Ovary (tissue), 9 donors: ENCODE measurements around the gene TRIOBP. TPM values are rescaled to one million over a fixed set of nuclear protein-coding genes. Genes with fewer than 3 reads are reported as not detected.
"Not testable (repeated sequence)": the region's sequence is repeated elsewhere in the genome, so short reads cannot be mapped to it uniquely, and the experiment has no call there.

Source experiments
- DNase-seq, 5 donors: peaks; one replicate each; pipeline ENCODE4 v3.0.0-alpha.2; 2019 to 2020
- H3K27ac ChIP-seq, 2 donors: fragments of 200-600 bp; one replicate each; pipeline versions ENCODE4 v1.5.1 to v1.8.0; 2019 to 2022
- H3K27me3 ChIP-seq: fragments of 200-600 bp; one replicate; pipeline ENCODE4 v1.8.0; 2022
- H3K36me3 ChIP-seq: fragments of 200-600 bp; sonication (generic); one replicate; pipeline ENCODE4 v1.5.1; 2019
- H3K4me1 ChIP-seq: one replicate; pipeline ENCODE4 v1.8.1; 2013; ENCODE audit warnings: mild to moderate bottlenecking, moderate library complexity; ENCODE audit not compliant: insufficient read depth
- H3K4me3 ChIP-seq: fragments of 200-600 bp; sonication (generic); one replicate; pipeline ENCODE4 v1.5.1; 2017
- H3K9me3 ChIP-seq, 2 donors: fragments of 200-600 bp in 1 of 2; sonication (generic) in 1 of 2; one replicate each; pipeline versions ENCODE4 v1.5.1 to v1.8.1; 2013 to 2019; ENCODE audit warnings: mild to moderate bottlenecking in 1 of 2, moderate library complexity in 1 of 2
- CTCF ChIP-seq, 3 donors: fragments of 450-650 bp in 2 of 3; fragments of 200-600 bp in 1 of 3; IDR thresholded peaks; one replicate each; pipeline versions ENCODE4 v1.5.1 to v1.8.0; 2016 to 2022; ENCODE audit warnings: antibody characterized with exemption in 3 of 3, mild to moderate bottlenecking in 1 of 3
- EP300 ChIP-seq: sonication (generic); formaldehyde crosslinking; IDR thresholded peaks from one replicate; pipeline ENCODE4 v1.6.1; 2017; ENCODE audit warnings: antibody characterized with exemption
- POLR2A ChIP-seq: fragments of 450-650 bp; IDR thresholded peaks from one replicate; pipeline ENCODE4 v1.6.1; 2017; ENCODE audit warnings: antibody characterized with exemption, mild to moderate bottlenecking, moderate library complexity
- WGBS, 3 donors: extraction: QIAGEN DNeasy Blood & Tissue Kit in 1 of 3; methylation state at CpG; one replicate each; pipeline versions ENCODE4 v1.1.5 to v1.1.7; 2013 to 2017; 5-methylcytosine and 5-hydroxymethylcytosine counted together
- intact Hi-C, 4 donors: fragments of 100-400 bp; cut with DNase I; formaldehyde crosslinking; loops; one replicate each; pipeline versions ENCODE4 v1.11.0 to v1.15.1; 2022 to 2023
- polyA plus RNA-seq, 2 donors: library from polyadenylated mRNA; stranded (reverse); fragments of 200-250 nt in 1 of 2; fragments of 350-450 nt in 1 of 2; fragmentation: Illumina TruSeq in 1 of 2; extraction: RNeasy Lipid Tissue Mini Kit (QIAGEN cat#74804) in 1 of 2; gene quantifications; one replicate each; pipeline ENCODE4 v1.2.3, GENCODE V29; 2013 to 2014
- total RNA-seq, 7 donors: library from RNA; depleted of rRNA in 2 of 7; stranded (reverse); fragments of >200 nt in 2 of 7; fragmentation: NEBNext Ultra II Directional in 3 of 7; extraction: Animal tissue kit (Norgen Biotek cat#: 25700) in 3 of 7; gene quantifications; one replicate each; pipeline versions ENCODE4 v1.1.0 to v1.2.4, GENCODE V29; 2016 to 2023
- donor health status: DM: no; HTN: no; CAD: no; lungs with moderate emphysema.
- donor health status: DM: no; HTN: no; CAD: no.
- donor health status: Bipolar disorder and iron deficiency.
- donor health status: DM: yes; HTN: yes; CAD: no.
- donor health status: DM: no; HTN: no; CAD: no.
- donor health status: DM: yes; HTN: yes; CAD: no.

Gene TRIOBP
- total and polyA plus RNA-seq, 9 donors, result 19.5 to 175 (median 86.8) TPM

- Histone ChIP-seq H3K4me1 (peaks cover 6% of the 10 kb centered on the region), H3K9me3 (no peaks in the 10 kb centered on the region), H3K27me3 (no peaks in the 10 kb centered on the region), H3K36me3 (no peaks in the 10 kb centered on the region), H3K4me3 (no peak overlapping the region), H3K27ac (no peak overlapping the region)
- 87 to 94% (median 90%) methylated on average over 15 of the region's 15 CpGs for WGBS, 3 donors
- intact Hi-C loops, result no loop called here
- no peak for DNase-seq
- TF ChIP-seq CTCF (IDR thresholded peaks at IDR 0.05), result no peak
- no peak for TF ChIP-seq POLR2A
- no peak for TF ChIP-seq EP300
Measured at GRCh38 chr22:37692627-37693285, 4.1 kb upstream of the TRIOBP start.

- H3K36me3 ChIP-seq, H3K9me3 ChIP-seq, DNase-seq, H3K27me3 ChIP-seq, H3K4me3 ChIP-seq, H3K27ac ChIP-seq, intact Hi-C loops, H3K4me1 ChIP-seq: not testable (repeated sequence)
- 86 to 93% (median 91%) methylated on average over 7 of the region's 7 CpGs for WGBS, 3 donors
Measured at GRCh38 chr22:37694131-37694530, 2.7 kb upstream of the TRIOBP start.

DNA sequence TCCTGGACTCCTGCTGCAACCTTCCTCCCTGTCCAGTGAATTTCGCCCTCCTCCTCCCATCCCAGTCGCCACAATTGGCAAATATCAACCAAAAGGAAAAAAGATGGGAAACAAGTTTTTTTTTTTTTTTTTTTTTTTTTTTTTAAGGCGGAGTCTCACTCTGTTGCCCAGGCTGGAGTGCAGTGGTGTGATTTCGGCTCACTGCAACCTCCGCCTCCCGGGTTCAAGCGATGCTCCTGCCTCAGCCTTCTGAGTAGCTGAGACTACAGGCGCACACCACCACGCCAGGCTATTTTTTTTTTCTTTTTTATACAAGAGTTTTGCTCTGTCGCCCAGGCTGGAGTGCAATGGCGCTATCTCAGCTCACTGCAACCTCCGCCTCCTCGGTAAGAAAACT is 590 bp upstream of the TRIOBP start:
- H3K27ac ChIP-seq, H3K9me3 ChIP-seq, H3K27me3 ChIP-seq, DNase-seq, H3K4me1 ChIP-seq, intact Hi-C loops, H3K36me3 ChIP-seq: not testable (repeated sequence)
- 15 to 22% (median 22%) methylated on average over 13 of the region's 13 CpGs for WGBS, 3 donors
- H3K4me3 ChIP-seq, result peak overlapping the region; percentile 9

GRCh38 chr22:37697538-37697835 is 639 bp downstream of the TRIOBP start:
- Histone ChIP-seq H3K27ac (peak overlapping the region in 1 of 2 donors; percentile 36), H3K36me3 (no peaks in the 10 kb centered on the region), H3K9me3 (no peaks in the 10 kb centered on the region), H3K4me3 (no peak overlapping the region), H3K4me1 (peaks cover 6% of the 10 kb centered on the region), H3K27me3 (no peaks in the 10 kb centered on the region)
- 40 to 50% (median 44%) methylated on average over 3 of the region's 3 CpGs for WGBS, 3 donors
- intact Hi-C loops, result no loop called here
- TF ChIP-seq EP300, result no peak
- no peak for TF ChIP-seq POLR2A
- no peak for TF ChIP-seq CTCF (IDR thresholded peaks at IDR 0.05)
- DNase-seq, result no peak

DNA sequence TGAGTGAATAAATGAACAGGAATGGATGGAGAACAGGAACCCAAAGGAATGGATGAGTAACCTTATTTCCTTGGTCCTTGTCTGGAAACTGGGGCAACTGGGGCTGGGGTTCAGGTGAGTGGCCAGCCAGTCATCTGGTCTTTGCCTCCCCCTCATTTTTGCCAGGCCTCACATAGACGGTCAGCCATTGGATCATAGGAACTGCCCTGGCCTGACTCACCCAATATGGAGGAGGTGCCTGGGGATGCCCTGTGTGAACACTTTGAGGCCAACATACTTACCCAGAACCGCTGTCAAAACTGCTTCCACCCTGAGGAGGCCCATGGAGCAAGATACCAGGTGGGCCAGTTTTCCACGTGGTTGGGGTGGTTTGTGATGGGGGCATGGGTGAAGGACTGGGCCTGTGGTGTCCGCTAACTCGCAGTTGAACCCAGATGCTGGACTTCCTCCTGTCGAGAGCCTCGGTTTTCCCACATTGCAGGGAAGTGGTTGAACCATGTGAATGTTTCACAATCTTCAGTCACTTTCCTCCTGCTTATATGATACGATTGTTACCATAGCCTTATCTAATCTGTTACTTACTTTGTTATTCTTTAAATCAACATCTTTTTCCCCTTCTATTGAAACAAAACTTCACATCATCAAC is 4.4 kb downstream of the TRIOBP start:
- WGBS, 3 donors, result 70 to 72% (median 70%) methylated on average over 8 of the region's 8 CpGs

More for the DNA sequence above, 4.4 kb downstream of the TRIOBP start:
- intact Hi-C loops, result no loop called here
- Histone ChIP-seq H3K27me3 (no peaks in the 10 kb centered on the region), H3K36me3 (no peaks in the 10 kb centered on the region), H3K4me1 (peaks cover 2% of the 10 kb centered on the region), H3K27ac (no peak overlapping the region), H3K4me3 (no peak overlapping the region), H3K9me3 (no peaks in the 10 kb centered on the region)
- TF ChIP-seq CTCF (IDR thresholded peaks at IDR 0.05), result no peak
- TF ChIP-seq POLR2A, result no peak
- TF ChIP-seq EP300, result no peak
- DNase-seq, result no peak
